ENCODE results near the gene SELL. TPM values are rescaled to one million over a fixed set of nuclear protein-coding genes. Genes with fewer than 3 reads are reported as not detected.

The SELL gene
- total RNA-seq, 2 experiments from 2014 or later: 0.16 to 2.2 TPM

DNA sequence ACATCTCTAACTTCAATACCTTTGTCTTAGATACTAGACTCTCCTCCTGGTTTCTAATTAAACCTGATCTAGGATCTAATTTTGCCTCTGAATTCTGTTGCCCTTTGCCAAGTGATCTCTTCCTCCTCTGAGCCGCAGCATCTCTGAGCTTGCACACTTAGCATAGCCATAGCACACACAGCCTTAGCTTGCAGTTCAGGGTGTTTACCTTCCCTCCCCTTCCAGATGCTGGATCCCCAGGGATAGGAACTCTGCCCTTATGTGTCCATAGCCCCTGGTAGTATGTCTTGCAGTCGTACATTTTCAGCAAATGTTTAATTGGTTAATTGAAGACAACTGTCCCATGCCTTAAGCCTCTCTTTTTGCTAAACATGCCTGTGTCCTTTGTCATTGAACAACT lies 30.3 kb downstream of the SELL start:
- no peaks in the 10 kb centered on the region for H3K9me3 ChIP-seq (ENCODE audit: low read length)
- POLR2A ChIA-PET: interaction anchor here (0.5 to 2.8 kb wide), 14 partner anchors 8 to 170 kb away, joined by 3 to 31 read pairs (median 8); partner anchors contain the start of gene METTL18
- no peaks in the 10 kb centered on the region for H3K79me2 ChIP-seq (ENCODE audit: insufficient read depth, low read depth, low read length)
- H3K4me2 ChIP-seq (ENCODE audit: low read length): peak overlapping the region; percentile 71
- H3K4me1 ChIP-seq (ENCODE audit: insufficient read depth, low read length, poor library complexity, severe bottlenecking): peaks cover 64% of the 10 kb centered on the region
- CTCF ChIA-PET (ENCODE audit: unreplicated experiment): interaction anchor here (1.0 to 1.4 kb wide), 3 partner anchors 13 to 21 kb away, joined by 3 to 5 read pairs (median 3); no protein-coding TSS in a partner anchor
- peak; percentile 19 for DNase-seq (ENCODE audit: low spot score)
- peak overlapping the region; percentile 45 for H3K4me3 ChIP-seq (ENCODE audit: low read depth, low read length, poor library complexity, severe bottlenecking)
- no peaks in the 10 kb centered on the region; the same call in 1 of the 2 replicates for H3K36me3 ChIP-seq (ENCODE audit: insufficient read depth, low read length)
- no peak for TF ChIP-seq EZH2phosphoT487 (IDR thresholded peaks at IDR 0.05; ENCODE audit: borderline replicate concordance, low read depth, low read length)
- TF ChIP-seq, protein P1, sequence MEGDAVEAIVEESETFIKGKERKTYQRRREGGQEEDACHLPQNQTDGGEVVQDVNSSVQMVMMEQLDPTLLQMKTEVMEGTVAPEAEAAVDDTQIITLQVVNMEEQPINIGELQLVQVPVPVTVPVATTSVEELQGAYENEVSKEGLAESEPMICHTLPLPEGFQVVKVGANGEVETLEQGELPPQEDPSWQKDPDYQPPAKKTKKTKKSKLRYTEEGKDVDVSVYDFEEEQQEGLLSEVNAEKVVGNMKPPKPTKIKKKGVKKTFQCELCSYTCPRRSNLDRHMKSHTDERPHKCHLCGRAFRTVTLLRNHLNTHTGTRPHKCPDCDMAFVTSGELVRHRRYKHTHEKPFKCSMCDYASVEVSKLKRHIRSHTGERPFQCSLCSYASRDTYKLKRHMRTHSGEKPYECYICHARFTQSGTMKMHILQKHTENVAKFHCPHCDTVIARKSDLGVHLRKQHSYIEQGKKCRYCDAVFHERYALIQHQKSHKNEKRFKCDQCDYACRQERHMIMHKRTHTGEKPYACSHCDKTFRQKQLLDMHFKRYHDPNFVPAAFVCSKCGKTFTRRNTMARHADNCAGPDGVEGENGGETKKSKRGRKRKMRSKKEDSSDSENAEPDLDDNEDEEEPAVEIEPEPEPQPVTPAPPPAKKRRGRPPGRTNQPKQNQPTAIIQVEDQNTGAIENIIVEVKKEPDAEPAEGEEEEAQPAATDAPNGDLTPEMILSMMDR (conservative IDR thresholded peaks at IDR 0.05; ENCODE audit: low read length): no peak
- peak overlapping the region; percentile 90 for H2AFZ ChIP-seq (ENCODE audit: low read length)
- no TSS peak for BruUV-seq (replicated peaks)
- H3K9me2 ChIP-seq (ENCODE audit: insufficient read depth, low read length): no peaks in the 10 kb centered on the region
- H4K20me1 ChIP-seq (ENCODE audit: insufficient read depth, low read length): no peaks in the 10 kb centered on the region
- peak overlapping the region; percentile 75 for H3K27ac ChIP-seq (ENCODE audit: low read depth, low read length, poor library complexity, severe bottlenecking)
- intact Hi-C loops (cut with micrococcal nuclease; ENCODE audit: unreplicated experiment): loop anchor here (5.0 kb wide), 1 partner anchor 116 kb away; a partner anchor contains a TSS

GRCh38 chr1:169680377-169681019 lies 30.9 kb downstream of the SELL start:
- Histone ChIP-seq H3K9me3 (ENCODE audit: low read length) (no peaks in the 10 kb centered on the region), H3K27ac (ENCODE audit: low read depth, low read length, poor library complexity, severe bottlenecking) (peak overlapping the region; percentile 75), H3K4me3 (ENCODE audit: low read depth, low read length, poor library complexity, severe bottlenecking) (peak overlapping the region; percentile 45), H3K79me2 (ENCODE audit: insufficient read depth, low read depth, low read length) (no peaks in the 10 kb centered on the region), H3K9me2 (ENCODE audit: insufficient read depth, low read length) (no peaks in the 10 kb centered on the region), H4K20me1 (ENCODE audit: insufficient read depth, low read length) (no peaks in the 10 kb centered on the region), H3K4me1 (ENCODE audit: insufficient read depth, low read length, poor library complexity, severe bottlenecking) (peaks cover 68% of the 10 kb centered on the region), H2AFZ (ENCODE audit: low read length) (peak overlapping the region; percentile 90), H3K4me2 (ENCODE audit: low read length) (peak overlapping the region; percentile 71), H3K36me3 (ENCODE audit: insufficient read depth, low read length) (no peaks in the 10 kb centered on the region; the same call in 1 of the 2 replicates)
- TF ChIP-seq, protein P1 (conservative IDR thresholded peaks at IDR 0.05; ENCODE audit: low read length): no peak
- ChIA-PET POLR2A (interaction anchor here (0.6 to 2.8 kb wide), 12 partner anchors 9 to 116 kb away, joined by 3 to 31 read pairs (median 9); partner anchors contain the start of gene METTL18), CTCF (ENCODE audit: unreplicated experiment) (interaction anchor here (1.0 to 1.4 kb wide), 2 partner anchors 13 to 14 kb away, joined by 3 read pairs; no protein-coding TSS in a partner anchor)
- intact Hi-C loops (cut with micrococcal nuclease; ENCODE audit: unreplicated experiment): loop anchor here (5.0 kb wide), 1 partner anchor 117 kb away; a partner anchor contains a TSS
- BruUV-seq (replicated peaks): no TSS peak
- DNase-seq (ENCODE audit: low spot score): peak; percentile 67

GRCh38 chr1:169679692-169680091 lies 31.7 kb downstream of the SELL start:
- peak overlapping the region; percentile 75 for H3K27ac ChIP-seq (ENCODE audit: low read depth, low read length, poor library complexity, severe bottlenecking)
- H4K20me1 ChIP-seq (ENCODE audit: insufficient read depth, low read length): no peaks in the 10 kb centered on the region
- ChIA-PET POLR2A (interaction anchor here (0.7 to 1.3 kb wide), 3 partner anchors 9 to 112 kb away, joined by 3 read pairs; no protein-coding TSS in a partner anchor), CTCF (ENCODE audit: unreplicated experiment) (interaction anchor here (0.6 kb wide), 1 partner anchor 1634 kb away, joined by 3 read pairs; the partner anchor contains the start of gene FMO4)
- peak overlapping the region; percentile 90 for H2AFZ ChIP-seq (ENCODE audit: low read length)
- H3K4me1 ChIP-seq (ENCODE audit: insufficient read depth, low read length, poor library complexity, severe bottlenecking): peaks cover 68% of the 10 kb centered on the region
- H3K36me3 ChIP-seq (ENCODE audit: insufficient read depth, low read length): no peaks in the 10 kb centered on the region; the same call in 1 of the 2 replicates
- no peak overlapping the region for H3K4me3 ChIP-seq (ENCODE audit: low read depth, low read length, poor library complexity, severe bottlenecking)
- no peaks in the 10 kb centered on the region for H3K9me3 ChIP-seq (ENCODE audit: low read length)
- peak overlapping the region; percentile 71 for H3K4me2 ChIP-seq (ENCODE audit: low read length)
- no TSS peak for BruUV-seq (replicated peaks)
- DNase-seq (ENCODE audit: low spot score): no peak
- intact Hi-C loops (cut with micrococcal nuclease; ENCODE audit: unreplicated experiment): loop anchor here (5.0 kb wide), 1 partner anchor 118 kb away; a partner anchor contains a TSS
- TF ChIP-seq, protein P1 (conservative IDR thresholded peaks at IDR 0.05; ENCODE audit: low read length): no peak
- no peak for TF ChIP-seq EZH2phosphoT487 (IDR thresholded peaks at IDR 0.05; ENCODE audit: borderline replicate concordance, low read depth, low read length)
- no peaks in the 10 kb centered on the region for H3K79me2 ChIP-seq (ENCODE audit: insufficient read depth, low read depth, low read length)
- no peaks in the 10 kb centered on the region for H3K9me2 ChIP-seq (ENCODE audit: insufficient read depth, low read length)
